PC-3 (cell line): ENCODE results near the gene PSMB2. TPM values are rescaled to one million over a fixed set of nuclear protein-coding genes. Genes with fewer than 3 reads are reported as not detected.

ENCODE experiments used
- ATAC-seq: fragments of 200-7000 bp; cut with Tn5 transposase; 2 replicates; pipeline ENCODE4 v1.9.1; 2020; ENCODE audit warnings: mild to moderate bottlenecking, moderate library complexity
- BruUV-seq: library from RNA; stranded (reverse); fragments of 400-500 nt; replicated peaks from 2 replicates; lab custom pipeline; 2021; lab: Mats Ljungman, UMichigan
- CTCF ChIA-PET: fragments of 300-600 bp; sonication (Branson Sonifier 250); formaldehyde crosslinking; loops from one replicate; lab custom pipeline; 2022; ENCODE audit warnings: antibody characterized with exemption; lab: Charles Lee
- POLR2A ChIA-PET: fragments of 300-600 bp; sonication (Branson Sonifier 250); formaldehyde crosslinking; loops from one replicate; lab custom pipeline; 2022; ENCODE audit warnings: antibody characterized with exemption; ENCODE audit not compliant: unreplicated experiment; lab: Charles Lee
- DNase-seq: peaks from one replicate; pipeline ENCODE4 v3.0.0-alpha.2; 2015
- H2AFZ ChIP-seq: fragments of 300-600 bp; sonication (generic); 2 replicates; pipeline ENCODE4 v1.6.0; 2016; ENCODE audit warnings: antibody characterized with exemption, low read length
- H3F3A ChIP-seq: fragments of 300-600 bp; sonication (generic); one replicate; pipeline ENCODE4 v1.6.0; 2017; ENCODE audit warnings: antibody characterized with exemption, low read length, control low read depth, mild to moderate bottlenecking; ENCODE audit not compliant: unreplicated experiment
- H3K27ac ChIP-seq: fragments of 300-600 bp; sonication (generic); 2 replicates; pipeline ENCODE4 v1.5.1; 2016; ENCODE audit warnings: mild to moderate bottlenecking, low read length
- H3K27me3 ChIP-seq: fragments of 300-600 bp; sonication (generic); 2 replicates; pipeline ENCODE4 v1.6.1; 2016; ENCODE audit warnings: low read length, mixed read lengths
- H3K36me3 ChIP-seq: fragments of 300-600 bp; sonication (generic); 2 replicates; pipeline ENCODE4 v1.6.1; 2016; ENCODE audit warnings: low read depth, mixed run types, low read length, mixed read lengths
- H3K4me1 ChIP-seq: fragments of 300-600 bp; sonication (generic); 2 replicates; pipeline ENCODE4 v1.5.1; 2016; ENCODE audit warnings: low read length; ENCODE audit not compliant: insufficient read depth
- H3K4me2 ChIP-seq: fragments of 300-600 bp; sonication (generic); 2 replicates; pipeline ENCODE4 v1.6.0; 2016; ENCODE audit warnings: low read length
- H3K4me3 ChIP-seq: fragments of 300-600 bp; sonication (generic); 2 replicates; pipeline ENCODE4 v1.5.1; 2016; ENCODE audit warnings: mild to moderate bottlenecking, low read length, mixed read lengths
- H3K79me2 ChIP-seq: fragments of 300-600 bp; sonication (generic); 2 replicates; pipeline ENCODE4 v1.6.1; 2017; ENCODE audit warnings: low read length, mixed read lengths
- H3K9ac ChIP-seq: fragments of 300-600 bp; sonication (generic); 2 replicates; pipeline ENCODE4 v1.6.0; 2016; ENCODE audit warnings: mild to moderate bottlenecking, low read length
- H3K9me2 ChIP-seq: fragments of 300-600 bp; sonication (generic); replicated peaks from 2 replicates; pipeline ENCODE4 v1.6.1; 2016; ENCODE audit warnings: mixed run types, low read length, mixed read lengths
- H3K9me3 ChIP-seq: fragments of 300-600 bp; sonication (generic); 2 replicates; pipeline ENCODE4 v1.6.1; 2016; ENCODE audit warnings: low read length, mixed read lengths
- H4K20me1 ChIP-seq: fragments of 300-600 bp; sonication (generic); 2 replicates; pipeline ENCODE4 v1.6.1; 2016; ENCODE audit warnings: low read length, mixed read lengths
- EZH2 ChIP-seq: fragments of 300-600 bp; sonication (generic); IDR thresholded peaks from one replicate; pipeline ENCODE4 v1.6.1; 2017; ENCODE audit warnings: antibody characterized with exemption, mild to moderate bottlenecking, low read length; ENCODE audit not compliant: unreplicated experiment
- EZH2phosphoT487 ChIP-seq: fragments of 300-600 bp; sonication (generic); IDR thresholded peaks from 2 replicates; pipeline ENCODE4 v1.6.1; 2018; ENCODE audit warnings: mild to moderate bottlenecking, antibody characterized with exemption, low read length, borderline replicate concordance
- intact Hi-C: fragments of 100-400 bp; cut with micrococcal nuclease; formaldehyde crosslinking; loops from 2 replicates; pipeline ENCODE4 v1.9.0; 2023
- total RNA-seq: library from RNA; depleted of rRNA; stranded (reverse); fragments of >200 nt; gene quantifications from 2 replicates; pipeline ENCODE4 v1.2.3, GENCODE V29; 2014
- TF ChIP-seq, protein P1 (sequence below): fragments of 300-600 bp; sonication (generic); conservative IDR thresholded peaks from 2 replicates; pipeline ENCODE4 v1.5.1; 2017; ENCODE audit warnings: antibody characterized with exemption, low read depth, mild to moderate bottlenecking, low read length

Gene PSMB2
- total RNA-seq, 1 experiment from 2014 or later = 61.2 TPM

DNA sequence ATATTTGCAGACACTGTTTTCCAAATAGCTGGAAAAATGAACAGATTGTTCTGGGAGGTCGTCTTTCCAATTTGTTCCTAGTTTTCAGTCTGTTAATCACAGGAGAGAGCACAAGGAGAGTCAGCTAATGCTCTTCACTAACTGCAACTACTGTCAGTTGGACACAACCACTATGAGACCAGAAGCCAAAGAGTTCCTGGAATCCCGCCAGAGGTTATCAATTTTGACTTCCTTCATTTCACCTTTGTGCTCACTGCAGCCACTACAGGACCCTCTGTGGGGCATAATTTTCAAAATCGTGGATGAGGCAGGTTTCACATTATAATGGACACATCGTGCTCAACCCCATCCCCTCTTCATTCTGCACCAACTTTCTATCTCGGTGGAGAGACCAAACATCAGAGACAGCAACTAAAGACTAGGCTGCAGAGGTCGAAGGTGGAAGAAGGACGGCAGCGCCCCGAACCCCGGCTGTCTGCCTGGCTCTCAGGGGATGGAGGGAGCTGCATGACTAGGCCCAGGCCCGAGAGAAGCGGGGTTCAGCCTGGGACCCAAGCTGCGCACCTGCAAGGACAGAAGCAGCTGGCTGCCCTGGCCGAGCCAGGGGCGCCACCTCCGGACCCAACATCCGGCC lies 84.7 kb downstream of the PSMB2 start:
- ChIA-PET POLR2A (interaction anchor here (0.6 kb wide), 2 partner anchors 72 to 830 kb away, joined by 3 to 5 read pairs; no protein-coding TSS in a partner anchor), CTCF (interaction anchor here (0.5 to 2.6 kb wide), 5 partner anchors 8 to 747 kb away, joined by 3 to 10 read pairs (median 4); no protein-coding TSS in a partner anchor)
- peaks cover 33% of the 10 kb centered on the region for H3K4me1 ChIP-seq
- no peak for DNase-seq
- H3K4me3 ChIP-seq = peak overlapping the region; percentile 78
- H3K36me3 ChIP-seq = peaks cover 14% of the 10 kb centered on the region
- peaks cover 51% of the 10 kb centered on the region for H3K79me2 ChIP-seq
- H3K9me2 ChIP-seq = no peaks in the 10 kb centered on the region
- peaks cover 10% of the 10 kb centered on the region for H3F3A ChIP-seq
- ATAC-seq = no peak; the same call in 1 of the 2 replicates
- H3K4me2 ChIP-seq = peak overlapping the region; percentile 96
- peak overlapping the region; percentile 83 for H2AFZ ChIP-seq
- peak overlapping the region; percentile 91 for H3K27ac ChIP-seq
- no peaks in the 10 kb centered on the region for H4K20me1 ChIP-seq
- H3K9ac ChIP-seq = peak overlapping the region; percentile 95
- TSS peak; percentile 41 for BruUV-seq
- H3K27me3 ChIP-seq = no peaks in the 10 kb centered on the region
- H3K9me3 ChIP-seq = no peaks in the 10 kb centered on the region
- TF ChIP-seq, protein P1, sequence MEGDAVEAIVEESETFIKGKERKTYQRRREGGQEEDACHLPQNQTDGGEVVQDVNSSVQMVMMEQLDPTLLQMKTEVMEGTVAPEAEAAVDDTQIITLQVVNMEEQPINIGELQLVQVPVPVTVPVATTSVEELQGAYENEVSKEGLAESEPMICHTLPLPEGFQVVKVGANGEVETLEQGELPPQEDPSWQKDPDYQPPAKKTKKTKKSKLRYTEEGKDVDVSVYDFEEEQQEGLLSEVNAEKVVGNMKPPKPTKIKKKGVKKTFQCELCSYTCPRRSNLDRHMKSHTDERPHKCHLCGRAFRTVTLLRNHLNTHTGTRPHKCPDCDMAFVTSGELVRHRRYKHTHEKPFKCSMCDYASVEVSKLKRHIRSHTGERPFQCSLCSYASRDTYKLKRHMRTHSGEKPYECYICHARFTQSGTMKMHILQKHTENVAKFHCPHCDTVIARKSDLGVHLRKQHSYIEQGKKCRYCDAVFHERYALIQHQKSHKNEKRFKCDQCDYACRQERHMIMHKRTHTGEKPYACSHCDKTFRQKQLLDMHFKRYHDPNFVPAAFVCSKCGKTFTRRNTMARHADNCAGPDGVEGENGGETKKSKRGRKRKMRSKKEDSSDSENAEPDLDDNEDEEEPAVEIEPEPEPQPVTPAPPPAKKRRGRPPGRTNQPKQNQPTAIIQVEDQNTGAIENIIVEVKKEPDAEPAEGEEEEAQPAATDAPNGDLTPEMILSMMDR = no peak
- TF ChIP-seq EZH2phosphoT487 (no peak), EZH2 (no peak)
- intact Hi-C loops = loop anchor here (1.0 to 2.0 kb wide), 3 partner anchors 50 to 363 kb away; partner anchors contain the start of gene SFPQ

DNA sequence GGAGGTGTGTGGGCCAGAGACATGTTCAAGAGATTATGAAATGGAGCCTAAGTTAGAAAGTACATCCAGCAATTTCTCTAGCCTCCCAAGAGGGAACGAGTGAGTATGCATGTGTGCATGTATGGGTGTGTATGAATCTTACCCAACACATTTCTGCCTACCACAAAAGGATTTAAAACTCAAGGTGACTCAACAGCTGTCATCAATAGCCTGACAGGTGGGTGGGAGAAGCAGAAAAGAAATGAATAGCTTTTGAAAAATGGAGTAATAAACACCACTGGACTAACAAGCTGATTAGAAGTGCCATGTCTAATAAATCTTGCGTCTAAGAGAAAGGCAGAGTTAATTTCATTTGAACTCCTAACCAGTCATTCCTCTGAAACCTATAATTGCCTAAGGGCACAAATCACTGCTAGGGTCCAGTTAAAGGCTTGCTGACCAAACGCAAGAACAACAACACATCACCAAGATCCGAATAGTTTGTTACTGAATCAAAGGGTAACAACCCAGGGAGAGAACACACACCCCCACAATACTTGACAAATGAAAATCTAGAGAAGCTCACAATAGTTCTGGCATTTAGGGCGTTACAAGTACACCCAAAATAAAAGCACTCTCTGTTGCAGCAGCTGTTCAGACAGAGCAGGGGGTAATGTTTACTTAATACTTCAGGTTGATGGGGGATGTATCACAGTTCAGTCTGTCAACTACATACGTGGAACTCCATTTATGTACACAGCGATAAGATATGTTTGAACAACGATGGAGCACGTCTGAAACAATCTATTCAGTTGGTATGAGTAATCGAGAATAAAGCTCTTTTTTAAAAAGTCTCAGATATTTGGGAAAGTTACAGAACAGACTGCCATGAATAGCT lies 85.5 kb downstream of the PSMB2 start:
- Histone ChIP-seq H3K27me3 (no peaks in the 10 kb centered on the region), H4K20me1 (no peaks in the 10 kb centered on the region), H3K9ac (peak overlapping the region; percentile 95), H3K36me3 (peaks cover 12% of the 10 kb centered on the region), H3K4me3 (peak overlapping the region; percentile 78), H3K4me1 (peaks cover 33% of the 10 kb centered on the region), H3K4me2 (peak overlapping the region; percentile 96), H2AFZ (no peak overlapping the region), H3K79me2 (peaks cover 51% of the 10 kb centered on the region), H3K9me3 (no peaks in the 10 kb centered on the region), H3K27ac (peak overlapping the region; percentile 91), H3K9me2 (no peaks in the 10 kb centered on the region), H3F3A (peaks cover 10% of the 10 kb centered on the region)
- intact Hi-C loops = loop anchor here (1.0 to 2.0 kb wide), 3 partner anchors 50 to 103 kb away; no protein-coding TSS in a partner anchor
- POLR2A ChIA-PET = interaction anchor here (0.6 kb wide), 2 partner anchors 14 to 830 kb away, joined by 3 read pairs; no protein-coding TSS in a partner anchor
- no peak for TF ChIP-seq EZH2
- TF ChIP-seq EZH2phosphoT487 = no peak
- TF ChIP-seq, protein P1 = no peak
- no TSS peak for BruUV-seq
- DNase-seq (peak; percentile 85), ATAC-seq (peak; percentile 45)
- CTCF ChIA-PET = interaction anchor here (0.6 to 2.6 kb wide), 4 partner anchors 9 to 160 kb away, joined by 3 to 10 read pairs (median 4); no protein-coding TSS in a partner anchor
